GM18868 (cell line): ENCODE measurements around the gene TXNRD3.
"Not testable (repeated sequence)": the region's sequence is repeated elsewhere in the genome, so short reads cannot be mapped to it uniquely, and the experiment has no call there.

Experiments used
- ATAC-seq: cut with Tn5 transposase; IDR thresholded peaks from one replicate; pipeline ENCODE4 v1.9.1; 2021; ENCODE audit warnings: mild to moderate bottlenecking, moderate library complexity; ENCODE audit not compliant: unreplicated experiment

Gene TXNRD3

GRCh38 chr3:126649556-126650092, 5.3 kb downstream of the TXNRD3 start:
- no peak for ATAC-seq

GRCh38 chr3:126646674-126647073, 8.2 kb downstream of the TXNRD3 start:
- no peak for ATAC-seq

- no peak for ATAC-seq
Measured at GRCh38 chr3:126644615-126645014, 10.3 kb downstream of the TXNRD3 start.

- no peak for ATAC-seq
Measured at GRCh38 chr3:126638790-126639189, 16.1 kb downstream of the TXNRD3 start.

GRCh38 chr3:126636436-126636835, 18.5 kb downstream of the TXNRD3 start:
- ATAC-seq = no peak

- no peak for ATAC-seq
Measured at GRCh38 chr3:126634803-126635202, 20.1 kb downstream of the TXNRD3 start.

- ATAC-seq = no peak
Measured at GRCh38 chr3:126630020-126630419, 24.9 kb downstream of the TXNRD3 start.

GRCh38 chr3:126625735-126626134, 29.2 kb downstream of the TXNRD3 start:
- ATAC-seq = not testable (repeated sequence)

GRCh38 chr3:126622694-126623093, 32.2 kb downstream of the TXNRD3 start:
- no peak for ATAC-seq

GRCh38 chr3:126621627-126622345, 33.1 kb downstream of the TXNRD3 start:
- ATAC-seq = no peak

- no peak for ATAC-seq
Measured at GRCh38 chr3:126621171-126621570, 33.8 kb downstream of the TXNRD3 start.

GRCh38 chr3:126620738-126621137, 34.2 kb downstream of the TXNRD3 start:
- no peak for ATAC-seq

- no peak for ATAC-seq
Measured at GRCh38 chr3:126618760-126619159, 36.2 kb downstream of the TXNRD3 start.

GRCh38 chr3:126618021-126618420, 36.9 kb downstream of the TXNRD3 start:
- no peak for ATAC-seq

- ATAC-seq = no peak
Measured at GRCh38 chr3:126617571-126617970, 37.4 kb downstream of the TXNRD3 start.

- no peak for ATAC-seq
Measured at GRCh38 chr3:126616931-126617330, 38.0 kb downstream of the TXNRD3 start.

GRCh38 chr3:126613479-126614188, 41.3 kb downstream of the TXNRD3 start:
- no peak for ATAC-seq

GRCh38 chr3:126612479-126613205, 42.3 kb downstream of the TXNRD3 start:
- no peak for ATAC-seq

GRCh38 chr3:126609909-126610308, 45.0 kb downstream of the TXNRD3 start:
- ATAC-seq = no peak

- ATAC-seq = no peak
Measured at GRCh38 chr3:126607214-126607908, 47.6 kb downstream of the TXNRD3 start.

- ATAC-seq = no peak
Measured at GRCh38 chr3:126606001-126606400, 48.9 kb downstream of the TXNRD3 start.
